ENCODE results near the gene DCDC2. TPM values are rescaled to one million over a fixed set of nuclear protein-coding genes. Genes with fewer than 3 reads are reported as not detected.
A peak's percentile ranks its signal among the peaks of the same experiment; 100 is the strongest.

Gene DCDC2
- total RNA-seq, 1 experiment from 2014 or later: 191 TPM

DNA sequence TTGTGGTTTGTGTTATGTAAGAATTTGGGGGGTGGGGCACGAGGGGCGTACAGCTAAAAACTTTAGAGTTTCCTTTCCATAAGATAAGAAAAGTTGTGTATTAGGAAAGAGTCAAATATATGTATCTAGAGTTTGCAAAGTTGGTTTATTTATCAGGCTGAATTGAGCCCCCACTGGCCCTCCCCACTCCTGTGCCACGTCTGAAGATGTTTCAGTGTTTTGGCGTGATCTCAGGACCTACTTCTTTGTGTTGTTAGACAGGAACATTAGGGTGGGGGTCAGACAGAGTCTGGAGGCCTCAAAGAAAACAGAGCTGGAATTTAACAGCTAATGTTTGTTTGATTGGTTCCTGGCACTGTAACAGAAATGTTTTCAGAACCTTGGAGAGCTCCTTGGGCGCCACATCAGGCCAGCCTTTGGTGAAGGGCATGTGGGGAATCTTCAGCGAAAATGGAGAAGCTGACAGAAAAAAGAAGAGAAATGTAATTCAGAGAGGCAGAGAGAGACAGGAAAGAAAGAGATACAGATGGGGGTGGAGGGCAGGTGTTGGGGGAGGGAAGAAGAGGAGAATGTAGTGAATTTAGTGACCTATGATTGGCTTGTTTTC is 231.2 kb downstream of the DCDC2 start:
- intact Hi-C loops (cut with micrococcal nuclease; ENCODE audit: unreplicated experiment): no loop called here
- TF ChIP-seq, protein P1, sequence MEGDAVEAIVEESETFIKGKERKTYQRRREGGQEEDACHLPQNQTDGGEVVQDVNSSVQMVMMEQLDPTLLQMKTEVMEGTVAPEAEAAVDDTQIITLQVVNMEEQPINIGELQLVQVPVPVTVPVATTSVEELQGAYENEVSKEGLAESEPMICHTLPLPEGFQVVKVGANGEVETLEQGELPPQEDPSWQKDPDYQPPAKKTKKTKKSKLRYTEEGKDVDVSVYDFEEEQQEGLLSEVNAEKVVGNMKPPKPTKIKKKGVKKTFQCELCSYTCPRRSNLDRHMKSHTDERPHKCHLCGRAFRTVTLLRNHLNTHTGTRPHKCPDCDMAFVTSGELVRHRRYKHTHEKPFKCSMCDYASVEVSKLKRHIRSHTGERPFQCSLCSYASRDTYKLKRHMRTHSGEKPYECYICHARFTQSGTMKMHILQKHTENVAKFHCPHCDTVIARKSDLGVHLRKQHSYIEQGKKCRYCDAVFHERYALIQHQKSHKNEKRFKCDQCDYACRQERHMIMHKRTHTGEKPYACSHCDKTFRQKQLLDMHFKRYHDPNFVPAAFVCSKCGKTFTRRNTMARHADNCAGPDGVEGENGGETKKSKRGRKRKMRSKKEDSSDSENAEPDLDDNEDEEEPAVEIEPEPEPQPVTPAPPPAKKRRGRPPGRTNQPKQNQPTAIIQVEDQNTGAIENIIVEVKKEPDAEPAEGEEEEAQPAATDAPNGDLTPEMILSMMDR (IDR thresholded peaks at IDR 0.05; ENCODE audit: insufficient read depth in 1 of 2, low read depth in 1 of 2, low read length in 1 of 2, severe bottlenecking in 1 of 2, unreplicated experiment in 1 of 2): no peak
- no peaks in the 10 kb centered on the region for H3K9me3 ChIP-seq
- Mint-ChIP-seq H3K4me1 (ENCODE audit: low read depth, unreplicated experiment) (peaks cover 7% of the 10 kb centered on the region), H3K9me3 (ENCODE audit: unreplicated experiment) (no peaks in the 10 kb centered on the region), H3K27ac (ENCODE audit: unreplicated experiment) (no peak overlapping the region), H3K4me3 (ENCODE audit: unreplicated experiment) (no peak overlapping the region), H3K36me3 (ENCODE audit: insufficient read depth, unreplicated experiment) (no peaks in the 10 kb centered on the region), H3K27me3 (ENCODE audit: insufficient read depth, unreplicated experiment) (no peaks in the 10 kb centered on the region)
- H3K27me3 ChIP-seq (replicated peaks; ENCODE audit: control insufficient read depth, insufficient read depth, low read length): no peaks in the 10 kb centered on the region
- no peaks in the 10 kb centered on the region for H3K36me3 ChIP-seq (ENCODE audit: control insufficient read depth, insufficient read depth, low read length)
- CTCF ChIA-PET: no interaction called here
- H3K4me3 ChIP-seq (ENCODE audit: low read depth, low read length): no peak overlapping the region
- 0 out of 2 replicates have a peak, but pooled peaks cover 3% of the 10 kb centered on the region for H3K4me1 ChIP-seq
- POLR2A ChIA-PET: no interaction called here
- peak; percentile 57 to 78 for DNase-seq
- BruUV-seq (replicated peaks): no TSS peak

DNA sequence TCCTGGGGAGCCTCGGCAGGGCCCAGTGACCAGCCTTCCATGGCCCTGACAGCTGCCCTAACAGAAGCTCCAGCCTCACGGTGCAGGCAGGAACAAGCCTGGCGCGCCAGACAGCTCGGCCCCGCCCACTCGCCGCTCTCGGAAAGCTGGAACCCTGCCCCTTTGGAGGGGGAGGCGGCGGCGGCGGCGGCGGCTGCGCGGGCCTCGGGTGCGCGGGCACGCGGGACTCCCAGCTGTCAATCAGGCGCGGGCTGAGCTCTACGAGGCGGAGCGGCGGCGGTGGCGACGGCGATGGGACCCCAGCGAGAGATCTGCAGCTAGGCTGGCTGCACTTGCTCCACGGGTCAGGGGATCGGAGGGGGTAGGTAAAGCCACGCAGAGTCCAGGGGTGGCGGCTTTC is 231.9 kb downstream of the DCDC2 start, which contains the start of gene NRSN1:
Gene NRSN1, plus strand, starts transcription at position 236 of the 400 bp plus-strand sequence. CDS start 8,113 bp downstream, outside the sequence.
- H3K4me3 Mint-ChIP-seq (ENCODE audit: unreplicated experiment): no peak within 1 kb of the TSS
- H3K27me3 Mint-ChIP-seq (ENCODE audit: insufficient read depth, unreplicated experiment): no peaks in the 10 kb centered on the region
- H3K27me3 ChIP-seq (replicated peaks; ENCODE audit: control insufficient read depth, insufficient read depth, low read length): no peaks in the 10 kb centered on the region
- BruUV-seq (replicated peaks): no TSS peak
- H3K4me1 Mint-ChIP-seq (ENCODE audit: low read depth, unreplicated experiment): peaks cover 7% of the 10 kb centered on the region
- H3K36me3 ChIP-seq (ENCODE audit: control insufficient read depth, insufficient read depth, low read length): no peaks in the 10 kb centered on the region
- no peaks in the 10 kb centered on the region for H3K9me3 ChIP-seq
- TF ChIP-seq, protein P1 (IDR thresholded peaks at IDR 0.05; ENCODE audit: insufficient read depth in 1 of 2, low read depth in 1 of 2, low read length in 1 of 2, severe bottlenecking in 1 of 2, unreplicated experiment in 1 of 2): no peak
- H3K4me3 ChIP-seq (ENCODE audit: low read depth, low read length): no peak within 1 kb of the TSS
- intact Hi-C loops (cut with micrococcal nuclease; ENCODE audit: unreplicated experiment): no loop called here
- H3K4me1 ChIP-seq: 0 out of 2 replicates have a peak, but pooled peaks cover 3% of the 10 kb centered on the region
- CTCF ChIA-PET: no interaction called here
- no peaks in the 10 kb centered on the region for H3K36me3 Mint-ChIP-seq (ENCODE audit: insufficient read depth, unreplicated experiment)
- POLR2A ChIA-PET: no interaction called here
- no peak for DNase-seq
- H3K27ac Mint-ChIP-seq (ENCODE audit: unreplicated experiment): no peak within 1 kb of the TSS
- no peaks in the 10 kb centered on the region for H3K9me3 Mint-ChIP-seq (ENCODE audit: unreplicated experiment)

DNA sequence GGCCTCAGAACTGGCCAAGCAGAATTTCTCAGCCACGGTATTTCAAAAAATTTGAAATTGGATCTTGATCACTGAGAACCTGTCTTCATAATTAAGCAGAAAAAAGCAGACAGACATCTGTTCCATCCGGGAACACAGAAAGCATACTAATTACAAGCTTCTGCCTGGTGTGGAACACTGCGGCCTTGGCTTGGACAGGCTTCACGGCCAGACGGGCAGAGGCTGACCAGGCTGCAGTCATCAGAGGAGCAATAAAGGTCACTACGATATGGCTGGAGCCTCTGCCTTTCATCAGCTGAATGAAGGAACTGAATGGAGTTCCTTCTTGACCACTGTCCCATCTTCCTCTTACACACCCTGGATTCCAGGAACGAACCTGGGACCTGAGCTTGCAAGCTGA is 235.7 kb downstream of the DCDC2 start:
- H3K27ac Mint-ChIP-seq (ENCODE audit: unreplicated experiment): no peak overlapping the region
- H3K4me3 Mint-ChIP-seq (ENCODE audit: unreplicated experiment): no peak overlapping the region
- no TSS peak for BruUV-seq (replicated peaks)
- H3K27me3 Mint-ChIP-seq (ENCODE audit: insufficient read depth, unreplicated experiment): no peaks in the 10 kb centered on the region
- H3K36me3 Mint-ChIP-seq (ENCODE audit: insufficient read depth, unreplicated experiment): no peaks in the 10 kb centered on the region
- peaks cover 6% of the 10 kb centered on the region for H3K4me1 Mint-ChIP-seq (ENCODE audit: low read depth, unreplicated experiment)
- 0 out of 2 replicates have a peak, but pooled peaks cover 3% of the 10 kb centered on the region for H3K4me1 ChIP-seq
- H3K9me3 ChIP-seq: no peaks in the 10 kb centered on the region
- H3K9me3 Mint-ChIP-seq (ENCODE audit: unreplicated experiment): no peaks in the 10 kb centered on the region
- POLR2A ChIA-PET: no interaction called here
- no peak for DNase-seq
- intact Hi-C loops (cut with micrococcal nuclease; ENCODE audit: unreplicated experiment): no loop called here
- no peaks in the 10 kb centered on the region for H3K36me3 ChIP-seq (ENCODE audit: control insufficient read depth, insufficient read depth, low read length)
- H3K27me3 ChIP-seq (replicated peaks; ENCODE audit: control insufficient read depth, insufficient read depth, low read length): no peaks in the 10 kb centered on the region
- CTCF ChIA-PET: no interaction called here
- TF ChIP-seq, protein P1 (IDR thresholded peaks at IDR 0.05; ENCODE audit: insufficient read depth in 1 of 2, low read depth in 1 of 2, low read length in 1 of 2, severe bottlenecking in 1 of 2, unreplicated experiment in 1 of 2): no peak
- no peak overlapping the region for H3K4me3 ChIP-seq (ENCODE audit: low read depth, low read length)

Other genes with a start within 250 kb of the DCDC2 start
- gene NRSN1, start 231.8 kb downstream of the DCDC2 start, total RNA-seq (2022): not detected in 2 replicates
- gene MRS2, start 44.9 kb upstream of the DCDC2 start, total RNA-seq (2022): 60.9 and 62.3 TPM in 2 replicates
- 9.0 and 10.1 TPM in 2 replicates for gene GPLD1, start 131.5 kb upstream of the DCDC2 start, total RNA-seq (2022)
- gene ALDH5A1, start 136.9 kb upstream of the DCDC2 start, total RNA-seq (2022): 42.4 and 45.3 TPM in 2 replicates

All from Caco-2 (cell line).